Aorta (tissue), 5 donors: Measurements from ENCODE around the gene CES2. TPM values are rescaled to one million over a fixed set of nuclear protein-coding genes. Genes with fewer than 3 reads are reported as not detected.
"Not testable (repeated sequence)": the region's sequence is repeated elsewhere in the genome, so short reads cannot be mapped to it uniquely, and the experiment has no call there.

Experiments used
- ATAC-seq: fragments of 200-7000 bp; cut with Tn5 transposase; one replicate; pipeline ENCODE4 v1.9.1; 2022; ENCODE audit warnings: moderate library complexity; ENCODE audit not compliant: low FRiP score
- DNase-seq, 2 donors: peaks; one replicate each; pipeline ENCODE4 v3.0.0-alpha.2; 2020
- H3K27ac ChIP-seq, 2 donors: one replicate each; pipeline ENCODE4 v1.5.1; 2013; ENCODE audit warnings: low read length in 2 of 2, mild to moderate bottlenecking in 2 of 2, moderate library complexity in 2 of 2, control low read depth in 1 of 2, inconsistent platforms in 1 of 2, low read depth in 1 of 2
- H3K27me3 ChIP-seq, 2 donors: one replicate each; pipeline ENCODE4 v1.6.1; 2013; ENCODE audit warnings: control low read depth in 1 of 2, low read length in 1 of 2, mild to moderate bottlenecking in 1 of 2, moderate library complexity in 1 of 2; ENCODE audit not compliant: insufficient read depth in 2 of 2, control insufficient read depth in 1 of 2
- H3K36me3 ChIP-seq, 2 donors: one replicate each; pipeline ENCODE4 v1.6.1; 2013; ENCODE audit warnings: control low read depth in 1 of 2, low read length in 1 of 2, mild to moderate bottlenecking in 1 of 2; ENCODE audit not compliant: insufficient read depth in 2 of 2, control insufficient read depth in 1 of 2
- H3K4me1 ChIP-seq, 2 donors: one replicate each; pipeline ENCODE4 v1.6.1; 2013; ENCODE audit warnings: low read length in 2 of 2, control low read depth in 1 of 2, mild to moderate bottlenecking in 1 of 2, moderate library complexity in 1 of 2; ENCODE audit not compliant: insufficient read depth in 2 of 2, control insufficient read depth in 1 of 2
- H3K4me3 ChIP-seq, 2 donors: one replicate each; pipeline ENCODE4 v1.5.1; 2013; ENCODE audit warnings: low read length in 2 of 2, control low read depth in 1 of 2, mild to moderate bottlenecking in 1 of 2
- H3K9me3 ChIP-seq: one replicate; pipeline ENCODE4 v1.6.1; 2013; ENCODE audit warnings: mild to moderate bottlenecking, low read length; ENCODE audit not compliant: control insufficient read depth
- WGBS, 2 donors: extraction: QIAGEN DNeasy Blood & Tissue Kit; methylation state at CpG; one replicate each; pipeline ENCODE4 v1.1.7; 2013; 5-methylcytosine and 5-hydroxymethylcytosine counted together
- intact Hi-C, 2 donors: fragments of 100-400 bp; cut with DNase I; formaldehyde crosslinking; loops; one replicate each; pipeline versions ENCODE4 v1.14.2 to v1.15.0; 2022
- polyA plus RNA-seq, 2 donors: library from polyadenylated mRNA; stranded (reverse); fragments of 200-250 nt; gene quantifications; one replicate each; pipeline ENCODE4 v1.2.3, GENCODE V29; 2013
- total RNA-seq, 2 donors: library from RNA; stranded (reverse); fragmentation: NEBNext Ultra II Directional; extraction: Animal tissue kit (Norgen Biotek cat#: 25700); gene quantifications; one replicate each; pipeline ENCODE4 v1.2.1, GENCODE V29; 2021
- donor health status: healthy with polysubstance abuse.
- donor health status: Bipolar disorder and iron deficiency.
- donor health status: DM: no; HTN: no; CAD: no.
- donor health status: DM: no; HTN: no; CAD: no.
- donor health status: DM: yes; HTN: yes; CAD: no.

The CES2 gene
- total and polyA plus RNA-seq, 4 donors: 20.5 to 42.1 (median 33.6) TPM

GRCh38 chr16:66983033-66983432 is 47.7 kb downstream of the CES2 start:
- 96% methylated on average over 9 of the region's 9 CpGs for WGBS, 2 donors
- DNase-seq (no peak), ATAC-seq (no peak)
- no peaks in the 10 kb centered on the region for H3K9me3 ChIP-seq
- H3K27ac ChIP-seq: no peak overlapping the region
- no peaks in the 10 kb centered on the region for H3K4me1 ChIP-seq
- H3K27me3 ChIP-seq: no peaks in the 10 kb centered on the region
- H3K36me3 ChIP-seq: no peaks in the 10 kb centered on the region
- intact Hi-C loops: no loop called here
- no peak overlapping the region for H3K4me3 ChIP-seq

- 92 to 99% methylated on average over 4 of the region's 4 CpGs for WGBS, 2 donors
These were observed 49.6 kb downstream of the CES2 start for GRCh38 chr16:66984892-66985311.

GRCh38 chr16:66986559-66986958 is 51.2 kb downstream of the CES2 start:
- ATAC-seq (no peak), DNase-seq (no peak)

More at GRCh38 chr16:66984892-66985311, 49.6 kb downstream of the CES2 start:
- DNase-seq: no peak
- Histone ChIP-seq H3K27ac (no peak overlapping the region), H3K4me3 (no peak overlapping the region), H3K4me1 (no peaks in the 10 kb centered on the region), H3K36me3 (no peaks in the 10 kb centered on the region), H3K27me3 (no peaks in the 10 kb centered on the region), H3K9me3 (no peaks in the 10 kb centered on the region)
- intact Hi-C loops: no loop called here
- no peak for ATAC-seq

GRCh38 chr16:66988197-66988788 is 53.0 kb downstream of the CES2 start, which contains the start of gene CES4A:
Gene CES4A (plus strand): TSS chr16:66988589. CDS start chr16:66988773, 184 bp downstream.
- Histone ChIP-seq H3K36me3 (no peaks in the 10 kb centered on the region), H3K27ac (no peak within 1 kb of the TSS), H3K4me1 (no peaks in the 10 kb centered on the region), H3K9me3 (no peaks in the 10 kb centered on the region), H3K27me3 (no peaks in the 10 kb centered on the region), H3K4me3 (no peak within 1 kb of the TSS)
- peak; percentile 30 for ATAC-seq
- WGBS, 2 donors: 86 to 91% methylated on average over 11 of the region's 11 CpGs
- intact Hi-C loops: no loop called here
- no peak for DNase-seq

More at GRCh38 chr16:66986559-66986958, 51.2 kb downstream of the CES2 start:
- Histone ChIP-seq H3K4me3 (no peak overlapping the region), H3K9me3 (no peaks in the 10 kb centered on the region), H3K27me3 (no peaks in the 10 kb centered on the region), H3K27ac (no peak overlapping the region), H3K36me3 (no peaks in the 10 kb centered on the region), H3K4me1 (no peaks in the 10 kb centered on the region)
- 95 to 96% methylated on average over 6 of the region's 6 CpGs for WGBS, 2 donors
- intact Hi-C loops: no loop called here

- Histone ChIP-seq H3K9me3 (no peaks in the 10 kb centered on the region), H3K27ac (no peak overlapping the region), H3K27me3 (no peaks in the 10 kb centered on the region), H3K4me3 (no peak overlapping the region), H3K36me3 (no peaks in the 10 kb centered on the region), H3K4me1 (no peaks in the 10 kb centered on the region)
- ATAC-seq (no peak), DNase-seq (no peak)
- WGBS, 2 donors: 82 to 87% methylated on average over 2 of the region's 2 CpGs
- intact Hi-C loops: no loop called here
These were observed 56.3 kb downstream of the CES2 start for GRCh38 chr16:66991545-66992077.

- H3K4me1 ChIP-seq, ATAC-seq, H3K27me3 ChIP-seq, intact Hi-C loops, H3K27ac ChIP-seq, H3K36me3 ChIP-seq, H3K4me3 ChIP-seq, H3K9me3 ChIP-seq, DNase-seq: not testable (repeated sequence)
- 95% methylated on average over 12 of the region's 12 CpGs for WGBS, 2 donors
These were observed 58.2 kb downstream of the CES2 start for GRCh38 chr16:66993558-66993957.

Other genes starting within 250 kb of the CES2 start
- gene CMTM4, start 238.8 kb upstream of the CES2 start, total RNA-seq: 10 to 100 TPM; 16.5 to 24.9 TPM
- 10 to 100 TPM in 1 of 2 donors, 1 to 10 TPM in 1; 8.9 to 10.4 TPM for gene CMTM4, start 238.8 kb upstream of the CES2 start, polyA plus RNA-seq
- 100 to 1,000 TPM; 166 to 169 TPM for gene DYNC1LI2, start 183.9 kb upstream of the CES2 start, total RNA-seq
- gene DYNC1LI2, start 183.9 kb upstream of the CES2 start, polyA plus RNA-seq: 100 to 1,000 TPM in 1 of 2 donors, 10 to 100 TPM in 1; 78.3 to 121 TPM
- not detected for gene TERB1, start 133.9 kb upstream of the CES2 start, total RNA-seq
- not detected for gene TERB1, start 133.9 kb upstream of the CES2 start, polyA plus RNA-seq
- 10 to 100 TPM; 40.8 to 46.2 TPM for gene NAE1, start 104.5 kb upstream of the CES2 start, total RNA-seq
- gene NAE1, start 104.5 kb upstream of the CES2 start, polyA plus RNA-seq: 10 to 100 TPM; 41.7 to 42.9 TPM
- not detected for gene CA7, start 91.1 kb upstream of the CES2 start, total RNA-seq
- 10 to 100 TPM in 1 of 2 donors, not detected in 1; 12.8 TPM for gene CA7, start 91.1 kb upstream of the CES2 start, polyA plus RNA-seq
- 10 to 100 TPM in 1 of 2 donors, 1 to 10 TPM in 1; 8.9 to 10.9 TPM for gene PDP2, start 55.0 kb upstream of the CES2 start, total RNA-seq
- 1 to 10 TPM; 2.1 to 2.5 TPM for gene PDP2, start 55.0 kb upstream of the CES2 start, polyA plus RNA-seq
- gene CDH16, start 16.6 kb upstream of the CES2 start, total RNA-seq: not detected
- gene CDH16, start 16.6 kb upstream of the CES2 start, polyA plus RNA-seq: under 1 TPM in 1 of 2 donors, not detected in 1; 0.18 TPM
- 10 to 100 TPM; 23.6 to 30.1 TPM for gene RRAD, start 10.0 kb upstream of the CES2 start, total RNA-seq
- 10 to 100 TPM; 16.2 to 35.2 TPM for gene RRAD, start 10.0 kb upstream of the CES2 start, polyA plus RNA-seq
- 10 to 100 TPM; 51.9 to 62.4 TPM for gene CIAO2B, start 1.1 kb upstream of the CES2 start, total RNA-seq
- 100 to 1,000 TPM; 149 to 165 TPM for gene CIAO2B, start 1.1 kb upstream of the CES2 start, polyA plus RNA-seq
- 1 to 10 TPM; 1.0 to 2.4 TPM for gene CES3, start 25.8 kb downstream of the CES2 start, total RNA-seq
- gene CES3, start 25.8 kb downstream of the CES2 start, polyA plus RNA-seq: 1 to 10 TPM in 1 of 2 donors, under 1 TPM in 1; 0.15 to 1.5 TPM
- gene CES4A, start 53.1 kb downstream of the CES2 start, total RNA-seq: 10 to 100 TPM in 1 of 2 donors, 1 to 10 TPM in 1; 5.5 to 14.2 TPM
- gene CES4A, start 53.1 kb downstream of the CES2 start, polyA plus RNA-seq: 10 to 100 TPM in 1 of 2 donors, 1 to 10 TPM in 1; 1.9 to 22.7 TPM
- gene CBFB, start 93.6 kb downstream of the CES2 start, total RNA-seq: 10 to 100 TPM; 37.4 to 67.3 TPM
- gene CBFB, start 93.6 kb downstream of the CES2 start, polyA plus RNA-seq: 10 to 100 TPM; 12.0 to 19.9 TPM
- gene PHAF1, start 174.4 kb downstream of the CES2 start, total RNA-seq: 10 to 100 TPM; 13.7 to 20.7 TPM
- 10 to 100 TPM; 12.6 to 13.4 TPM for gene PHAF1, start 174.4 kb downstream of the CES2 start, polyA plus RNA-seq
- 10 to 100 TPM; 13.0 to 21.3 TPM for gene B3GNT9, start 215.5 kb downstream of the CES2 start, total RNA-seq
- 10 to 100 TPM in 1 of 2 donors, 1 to 10 TPM in 1; 3.9 to 22.4 TPM for gene B3GNT9, start 215.5 kb downstream of the CES2 start, polyA plus RNA-seq
- gene TRADD, start 224.4 kb downstream of the CES2 start, total RNA-seq: 10 to 100 TPM; 17.1 to 24.3 TPM
- gene TRADD, start 224.4 kb downstream of the CES2 start, polyA plus RNA-seq: 10 to 100 TPM; 15.7 to 45.2 TPM
- gene FBXL8, start 224.4 kb downstream of the CES2 start, total RNA-seq: 10 to 100 TPM in 1 of 2 donors, 1 to 10 TPM in 1; 7.3 to 20.8 TPM
- 10 to 100 TPM in 1 of 2 donors, 1 to 10 TPM in 1; 1.1 to 32.1 TPM for gene FBXL8, start 224.4 kb downstream of the CES2 start, polyA plus RNA-seq
- 100 to 1,000 TPM in 1 of 2 donors, 10 to 100 TPM in 1; 22.2 to 101 TPM for gene HSF4, start 229.2 kb downstream of the CES2 start, total RNA-seq
- gene HSF4, start 229.2 kb downstream of the CES2 start, polyA plus RNA-seq: 100 to 1,000 TPM in 1 of 2 donors, 10 to 100 TPM in 1; 25.0 to 133 TPM
- 10 to 100 TPM; 24.4 to 47.2 TPM for gene NOL3, start 235.0 kb downstream of the CES2 start, total RNA-seq
- gene NOL3, start 235.0 kb downstream of the CES2 start, polyA plus RNA-seq: 100 to 1,000 TPM in 1 of 2 donors, 10 to 100 TPM in 1; 67.5 to 122 TPM
- 10 to 100 TPM; 18.1 to 33.8 TPM for gene MATCAP1, start 248.4 kb downstream of the CES2 start, total RNA-seq
- gene MATCAP1, start 248.4 kb downstream of the CES2 start, polyA plus RNA-seq: 10 to 100 TPM in 1 of 2 donors, 1 to 10 TPM in 1; 3.0 to 45.7 TPM